ENCODE data around the gene MPZL1. TPM values are rescaled to one million over a fixed set of nuclear protein-coding genes. Genes with fewer than 3 reads are reported as not detected.

Gene MPZL1
- 13.5 and 24.9 TPM in 2 replicates for total RNA-seq (2014; rRNA removed; shearing (Covaris generic); ENCODE audit: low replicate concordance)

GRCh38 chr1:167721617-167722151, at the start of gene MPZL1:
MPZL1 (plus strand) TSS chr1:167721982; CDS start chr1:167722152, 170 bp downstream.
- Histone ChIP-seq H3K9ac (ENCODE audit: low read length) (peak within 1 kb of the TSS; percentile 78), H3K79me2 (ENCODE audit: low read length) (no peaks in the 10 kb centered on the region), H2AFZ (ENCODE audit: low read length) (peak within 1 kb of the TSS; percentile 96), H3K36me3 (ENCODE audit: insufficient read depth, low read length) (no peaks in the 10 kb centered on the region), H3K9me2 (replicated peaks; ENCODE audit: insufficient read depth, low read length) (no peaks in the 10 kb centered on the region), H3K4me3 (ENCODE audit: low read length) (peak within 1 kb of the TSS; percentile 83), H3K27me3 (ENCODE audit: low read length) (no peaks in the 10 kb centered on the region), H3K9me3 (ENCODE audit: low read length) (no peaks in the 10 kb centered on the region), H4K20me1 (ENCODE audit: insufficient read depth, low read depth, low read length) (peaks cover 16% of the 10 kb centered on the region; the same call in 1 of the 2 replicates), H3K4me1 (ENCODE audit: low read length) (peaks cover 57% of the 10 kb centered on the region), H3K27ac (ENCODE audit: low read length) (no peak within 1 kb of the TSS), H3K4me2 (ENCODE audit: low read depth, low read length, poor library complexity, severe bottlenecking) (peak within 1 kb of the TSS; percentile 97)
- peak; percentile 97 for DNase-seq

GRCh38 chr1:167672831-167673230, 49.0 kb upstream of the MPZL1 start:
- Histone ChIP-seq H4K20me1 (ENCODE audit: insufficient read depth, low read depth, low read length) (no peaks in the 10 kb centered on the region), H3K79me2 (ENCODE audit: low read length) (peaks cover 7% of the 10 kb centered on the region; the same call in 1 of the 2 replicates), H3K9me2 (replicated peaks; ENCODE audit: insufficient read depth, low read length) (no peaks in the 10 kb centered on the region), H3K9me3 (ENCODE audit: low read length) (no peaks in the 10 kb centered on the region), H3K9ac (ENCODE audit: low read length) (no peak overlapping the region), H3K4me3 (ENCODE audit: low read length) (no peak overlapping the region), H3K27me3 (ENCODE audit: low read length) (no peaks in the 10 kb centered on the region), H3K4me1 (ENCODE audit: low read length) (peaks cover 100% of the 10 kb centered on the region), H3K4me2 (ENCODE audit: low read depth, low read length, poor library complexity, severe bottlenecking) (no peak overlapping the region), H2AFZ (ENCODE audit: low read length) (no peak overlapping the region), H3K27ac (ENCODE audit: low read length) (peak overlapping the region; percentile 98), H3K36me3 (ENCODE audit: insufficient read depth, low read length) (no peaks in the 10 kb centered on the region)
- DNase-seq = no peak

GRCh38 chr1:167673265-167673664, 48.5 kb upstream of the MPZL1 start:
- no peak for DNase-seq
- peaks cover 9% of the 10 kb centered on the region; the same call in 1 of the 2 replicates for H3K79me2 ChIP-seq (ENCODE audit: low read length)
- H3K4me1 ChIP-seq (ENCODE audit: low read length) = peaks cover 100% of the 10 kb centered on the region
- no peak overlapping the region for H3K4me2 ChIP-seq (ENCODE audit: low read depth, low read length, poor library complexity, severe bottlenecking)
- H2AFZ ChIP-seq (ENCODE audit: low read length) = no peak overlapping the region
- peak overlapping the region; percentile 98 for H3K27ac ChIP-seq (ENCODE audit: low read length)
- peak overlapping the region; percentile 46; the same call in 1 of the 2 replicates for H3K9ac ChIP-seq (ENCODE audit: low read length)
- H3K9me3 ChIP-seq (ENCODE audit: low read length) = no peaks in the 10 kb centered on the region
- no peaks in the 10 kb centered on the region for H3K27me3 ChIP-seq (ENCODE audit: low read length)
- no peaks in the 10 kb centered on the region for H3K36me3 ChIP-seq (ENCODE audit: insufficient read depth, low read length)
- no peaks in the 10 kb centered on the region for H4K20me1 ChIP-seq (ENCODE audit: insufficient read depth, low read depth, low read length)
- H3K4me3 ChIP-seq (ENCODE audit: low read length) = no peak overlapping the region
- H3K9me2 ChIP-seq (replicated peaks; ENCODE audit: insufficient read depth, low read length) = no peaks in the 10 kb centered on the region

- peak; percentile 85 for DNase-seq
- Histone ChIP-seq H3K27ac (ENCODE audit: low read length) (peak overlapping the region; percentile 98), H3K9ac (ENCODE audit: low read length) (peak overlapping the region; percentile 46), H3K4me3 (ENCODE audit: low read length) (no peak overlapping the region; the same call in 1 of the 2 replicates), H2AFZ (ENCODE audit: low read length) (no peak overlapping the region), H3K36me3 (ENCODE audit: insufficient read depth, low read length) (no peaks in the 10 kb centered on the region), H3K4me1 (ENCODE audit: low read length) (peaks cover 100% of the 10 kb centered on the region), H3K79me2 (ENCODE audit: low read length) (peaks cover 9% of the 10 kb centered on the region; the same call in 1 of the 2 replicates), H4K20me1 (ENCODE audit: insufficient read depth, low read depth, low read length) (no peaks in the 10 kb centered on the region), H3K27me3 (ENCODE audit: low read length) (no peaks in the 10 kb centered on the region), H3K9me3 (ENCODE audit: low read length) (no peaks in the 10 kb centered on the region), H3K9me2 (replicated peaks; ENCODE audit: insufficient read depth, low read length) (no peaks in the 10 kb centered on the region), H3K4me2 (ENCODE audit: low read depth, low read length, poor library complexity, severe bottlenecking) (peak overlapping the region; percentile 49)
Measured at GRCh38 chr1:167674156-167674555, 47.6 kb upstream of the MPZL1 start.

GRCh38 chr1:167675440-167675839, 46.3 kb upstream of the MPZL1 start:
- Histone ChIP-seq H3K9me3 (ENCODE audit: low read length) (no peaks in the 10 kb centered on the region), H3K4me2 (ENCODE audit: low read depth, low read length, poor library complexity, severe bottlenecking) (peak overlapping the region; percentile 65), H3K9ac (ENCODE audit: low read length) (peak overlapping the region; percentile 31), H3K79me2 (ENCODE audit: low read length) (peaks cover 9% of the 10 kb centered on the region; the same call in 1 of the 2 replicates), H2AFZ (ENCODE audit: low read length) (no peak overlapping the region), H4K20me1 (ENCODE audit: insufficient read depth, low read depth, low read length) (no peaks in the 10 kb centered on the region), H3K36me3 (ENCODE audit: insufficient read depth, low read length) (no peaks in the 10 kb centered on the region), H3K4me3 (ENCODE audit: low read length) (no peak overlapping the region), H3K27ac (ENCODE audit: low read length) (peak overlapping the region; percentile 98), H3K9me2 (replicated peaks; ENCODE audit: insufficient read depth, low read length) (no peaks in the 10 kb centered on the region), H3K4me1 (ENCODE audit: low read length) (peaks cover 100% of the 10 kb centered on the region), H3K27me3 (ENCODE audit: low read length) (no peaks in the 10 kb centered on the region)
- no peak for DNase-seq

GRCh38 chr1:167676205-167676915, 45.4 kb upstream of the MPZL1 start:
- peak; percentile 79 for DNase-seq
- H3K79me2 ChIP-seq (ENCODE audit: low read length) = peaks cover 9% of the 10 kb centered on the region; the same call in 1 of the 2 replicates
- peak overlapping the region; percentile 65 for H3K4me2 ChIP-seq (ENCODE audit: low read depth, low read length, poor library complexity, severe bottlenecking)
- no peaks in the 10 kb centered on the region for H3K9me3 ChIP-seq (ENCODE audit: low read length)
- peak overlapping the region; percentile 64 for H3K9ac ChIP-seq (ENCODE audit: low read length)
- peak overlapping the region; percentile 51 for H3K4me3 ChIP-seq (ENCODE audit: low read length)
- H2AFZ ChIP-seq (ENCODE audit: low read length) = no peak overlapping the region
- H4K20me1 ChIP-seq (ENCODE audit: insufficient read depth, low read depth, low read length) = no peaks in the 10 kb centered on the region
- no peaks in the 10 kb centered on the region for H3K27me3 ChIP-seq (ENCODE audit: low read length)
- H3K4me1 ChIP-seq (ENCODE audit: low read length) = peaks cover 100% of the 10 kb centered on the region
- H3K27ac ChIP-seq (ENCODE audit: low read length) = peak overlapping the region; percentile 98
- H3K36me3 ChIP-seq (ENCODE audit: insufficient read depth, low read length) = no peaks in the 10 kb centered on the region
- H3K9me2 ChIP-seq (replicated peaks; ENCODE audit: insufficient read depth, low read length) = no peaks in the 10 kb centered on the region

- DNase-seq = peak; percentile 77
- Histone ChIP-seq H3K27ac (ENCODE audit: low read length) (peak overlapping the region; percentile 98), H3K79me2 (ENCODE audit: low read length) (peaks cover 6% of the 10 kb centered on the region; the same call in 1 of the 2 replicates)
Measured at GRCh38 chr1:167676916-167677848, 44.6 kb upstream of the MPZL1 start.

More at GRCh38 chr1:167676916-167677848, 44.6 kb upstream of the MPZL1 start:
- peaks cover 98% of the 10 kb centered on the region for H3K4me1 ChIP-seq (ENCODE audit: low read length)
- H3K27me3 ChIP-seq (ENCODE audit: low read length) = no peaks in the 10 kb centered on the region
- no peaks in the 10 kb centered on the region for H3K9me3 ChIP-seq (ENCODE audit: low read length)
- H3K4me3 ChIP-seq (ENCODE audit: low read length) = peak overlapping the region; percentile 51
- peak overlapping the region; percentile 65 for H3K4me2 ChIP-seq (ENCODE audit: low read depth, low read length, poor library complexity, severe bottlenecking)
- H2AFZ ChIP-seq (ENCODE audit: low read length) = no peak overlapping the region
- H3K9me2 ChIP-seq (replicated peaks; ENCODE audit: insufficient read depth, low read length) = no peaks in the 10 kb centered on the region
- no peaks in the 10 kb centered on the region for H3K36me3 ChIP-seq (ENCODE audit: insufficient read depth, low read length)
- no peaks in the 10 kb centered on the region for H4K20me1 ChIP-seq (ENCODE audit: insufficient read depth, low read depth, low read length)
- peak overlapping the region; percentile 64 for H3K9ac ChIP-seq (ENCODE audit: low read length)
